CD14-positive monocyte (primary cell): Measurements from ENCODE around the gene GLB1L. TPM values are rescaled to one million over a fixed set of nuclear protein-coding genes. Genes with fewer than 3 reads are reported as not detected.

ENCODE experiments used
- DNase-seq, 3 donors: peaks; one replicate each; pipeline ENCODE4 v3.0.0-alpha.2; 2011 to 2022
- H2AFZ ChIP-seq: 2 replicates; pipeline ENCODE4 v1.6.0; 2012; ENCODE audit warnings: mild to moderate bottlenecking, low read depth, low read length, inconsistent platforms; ENCODE audit not compliant: insufficient read depth, poor library complexity, severe bottlenecking
- H3K27ac ChIP-seq, 2 donors: 1 replicate in 1 of 2; 2 replicates in 1 of 2; pipeline ENCODE4 v1.5.1; 2012 to 2013; ENCODE audit warnings: low read length in 2 of 2, control low read depth in 1 of 2, inconsistent platforms in 1 of 2, low read depth in 1 of 2, mild to moderate bottlenecking in 1 of 2
- H3K27me3 ChIP-seq, 2 donors: one replicate each; pipeline versions ENCODE4 v1.6.0 to v1.6.1; 2011 to 2013; ENCODE audit warnings: low read length in 2 of 2; ENCODE audit not compliant: control insufficient read depth in 2 of 2, insufficient read depth in 2 of 2
- H3K36me3 ChIP-seq, 2 donors: replicated peaks in 1 of 2; 1 replicate in 1 of 2; 2 replicates in 1 of 2; pipeline versions ENCODE4 v1.5.1 to v1.6.1; 2012 to 2013; ENCODE audit warnings: low read length in 2 of 2, control low read depth in 1 of 2, inconsistent platforms in 1 of 2, mild to moderate bottlenecking in 1 of 2; ENCODE audit not compliant: insufficient read depth in 2 of 2, control insufficient read depth in 1 of 2
- H3K4me1 ChIP-seq, 2 donors: 1 replicate in 1 of 2; 2 replicates in 1 of 2; pipeline versions ENCODE4 v1.5.1 to v1.6.1; 2012 to 2013; ENCODE audit warnings: low read length in 2 of 2, control low read depth in 1 of 2, inconsistent platforms in 1 of 2, mild to moderate bottlenecking in 1 of 2, moderate library complexity in 1 of 2; ENCODE audit not compliant: insufficient read depth in 2 of 2, control insufficient read depth in 1 of 2
- H3K4me2 ChIP-seq: replicated peaks from 2 replicates; pipeline ENCODE3; 2012; ENCODE audit warnings: low read length, moderate library complexity, mild to moderate bottlenecking; ENCODE audit not compliant: poor library complexity, severe bottlenecking; ENCODE audit errors: extremely low read depth
- H3K4me3 ChIP-seq, 3 experiments: fragments of 200-600 bp in 1 of 3; sonication (generic) in 1 of 3; replicated peaks in 1 of 3; 1 replicate in 2 of 3; 2 replicates in 1 of 3; pipeline ENCODE4 v1.5.1; 2011 to 2013; ENCODE audit warnings: low read length in 3 of 3, mild to moderate bottlenecking in 3 of 3, control low read depth in 2 of 3, low read depth in 2 of 3, inconsistent platforms in 1 of 3, moderate library complexity in 1 of 3
- H3K79me2 ChIP-seq: 2 replicates; pipeline ENCODE4 v1.6.0; 2012; ENCODE audit warnings: mild to moderate bottlenecking, control low read depth, inconsistent platforms, low read length, moderate library complexity; ENCODE audit not compliant: insufficient read depth
- H3K9ac ChIP-seq: 2 replicates; pipeline ENCODE4 v1.6.0; 2017; ENCODE audit warnings: low read length, mild to moderate bottlenecking; ENCODE audit not compliant: insufficient read depth, poor library complexity, severe bottlenecking
- H3K9me3 ChIP-seq, 2 donors: replicated peaks in 1 of 2; 1 replicate in 1 of 2; 2 replicates in 1 of 2; pipeline versions ENCODE4 v1.5.1 to v1.6.1; 2012 to 2013; ENCODE audit warnings: low read length in 2 of 2, control low read depth in 1 of 2; ENCODE audit not compliant: control insufficient read depth in 1 of 2, insufficient read depth in 1 of 2
- H4K20me1 ChIP-seq: 2 replicates; pipeline ENCODE4 v1.6.0; 2012; ENCODE audit warnings: mild to moderate bottlenecking, low read length, control low read depth, moderate library complexity; ENCODE audit not compliant: insufficient read depth
- H3K27ac Mint-ChIP-seq, 7 donors: one replicate each; pipeline ENCODE4 v1.8.0; 2020; ENCODE audit warnings: mild to moderate bottlenecking in 7 of 7, mixed read lengths in 7 of 7, moderate library complexity in 6 of 7, inconsistent platforms in 2 of 7
- H3K27me3 Mint-ChIP-seq, 3 donors: one replicate each; pipeline ENCODE4 v1.8.0; 2021 to 2022; ENCODE audit warnings: low read depth in 3 of 3, mild to moderate bottlenecking in 3 of 3, mixed read lengths in 3 of 3, moderate library complexity in 3 of 3, inconsistent platforms in 1 of 3
- H3K36me3 Mint-ChIP-seq, 2 donors: one replicate each; pipeline ENCODE4 v1.8.0; 2020; ENCODE audit warnings: mixed read lengths in 2 of 2, inconsistent platforms in 1 of 2, mild to moderate bottlenecking in 1 of 2
- H3K4me1 Mint-ChIP-seq: one replicate; pipeline ENCODE4 v1.8.0; 2020; ENCODE audit warnings: mild to moderate bottlenecking, mixed read lengths
- H3K4me3 Mint-ChIP-seq, 2 donors: one replicate each; pipeline ENCODE4 v1.8.0; 2020; ENCODE audit warnings: mild to moderate bottlenecking in 2 of 2, mixed read lengths in 2 of 2, moderate library complexity in 1 of 2
- H3K9me3 Mint-ChIP-seq, 7 donors: one replicate each; pipeline ENCODE4 v1.8.0; 2020 to 2022; ENCODE audit warnings: mixed read lengths in 7 of 7, mild to moderate bottlenecking in 6 of 7, moderate library complexity in 6 of 7, inconsistent platforms in 2 of 7
- CTCF ChIP-seq: fragments of 200-600 bp; IDR thresholded peaks from one replicate; pipeline ENCODE4 v1.8.0; 2022; ENCODE audit warnings: antibody characterized with exemption, mild to moderate bottlenecking
- WGBS: methylation state at CpG from one replicate; pipeline ENCODE4 v1.1.5; 2013; ENCODE audit warnings: missing lambda C conversion rate; ENCODE audit not compliant: insufficient coverage; 5-methylcytosine and 5-hydroxymethylcytosine counted together
- intact Hi-C, 2 donors: fragments of 100-400 bp; cut with micrococcal nuclease; formaldehyde crosslinking; loops; one replicate each; pipeline versions ENCODE4 v1.15.0 to v1.15.1; 2023
- polyA plus RNA-seq, 3 donors: library from polyadenylated mRNA; depleted of rRNA in 1 of 3; unstranded in 2 of 3; stranded (reverse) in 1 of 3; fragments of 300-500 nt in 2 of 3; fragments of >200 nt in 1 of 3; fragmentation: Illumina TruSeq in 2 of 3; gene quantifications; 1 replicate in 2 of 3; 2 replicates in 1 of 3; pipeline ENCODE4 v1.2.3, GENCODE V29; 2012 to 2021

GLB1L gene
- polyA plus RNA-seq, 3 donors: 4.0 to 11.7 (median 7.7) TPM

GRCh38 chr2:219278655-219279150, 33.5 kb upstream of the GLB1L start:
- Mint-ChIP-seq H3K27ac (peak overlapping the region; percentile 91 to 98 (median 97)), H3K4me1 (peaks cover 29% of the 10 kb centered on the region), H3K36me3 (peaks cover 33 to 38% of the 10 kb centered on the region in 2 donors), H3K9me3 (peaks cover 0 to 2% (median 0%) of the 10 kb centered on the region in 7 donors), H3K27me3 (peaks cover 2 to 8% (median 8%) of the 10 kb centered on the region in 3 donors), H3K4me3 (peak overlapping the region; percentile 74 to 88)
- Histone ChIP-seq H3K4me2 (peak overlapping the region; percentile 76), H2AFZ (no peak overlapping the region), H3K9ac (peak overlapping the region; percentile 98), H3K9me3 (no peaks in the 10 kb centered on the region), H3K27ac (peak overlapping the region; percentile 85 to 97), H4K20me1 (no peaks in the 10 kb centered on the region), H3K4me3 (peak overlapping the region; percentile 8 to 66 (median 22)), H3K79me2 (peaks cover 5% of the 10 kb centered on the region), H3K27me3 (no peaks in the 10 kb centered on the region), H3K36me3 (peaks cover 24 to 34% of the 10 kb centered on the region in 2 donors), H3K4me1 (peaks cover 23 to 31% of the 10 kb centered on the region in 2 donors)
- intact Hi-C loops: loop anchor here (1.0 to 2.0 kb wide), 4 partner anchors 16 to 108 kb away; partner anchors contain the start of gene DNPEP (in 2 of the 2)
- 4% methylated on average over 3 of the region's 9 CpGs for WGBS
- no peak for TF ChIP-seq CTCF
- no peak for DNase-seq

- Mint-ChIP-seq H3K27ac (peak overlapping the region; percentile 87 to 98 (median 96)), H3K27me3 (peaks cover 2 to 10% (median 9%) of the 10 kb centered on the region in 3 donors), H3K4me3 (peak overlapping the region; percentile 70 to 84), H3K36me3 (peaks cover 26 to 30% of the 10 kb centered on the region in 2 donors), H3K9me3 (peaks cover 0 to 2% (median 0%) of the 10 kb centered on the region in 7 donors), H3K4me1 (peaks cover 29% of the 10 kb centered on the region)
- Histone ChIP-seq H3K36me3 (peaks cover 17 to 27% of the 10 kb centered on the region in 2 donors), H3K9ac (peak overlapping the region; percentile 98), H3K4me1 (peaks cover 23 to 31% of the 10 kb centered on the region in 2 donors), H3K79me2 (peaks cover 5% of the 10 kb centered on the region), H3K27me3 (no peaks in the 10 kb centered on the region), H3K4me2 (peak overlapping the region; percentile 76), H3K27ac (peak overlapping the region; percentile 12 to 97), H3K4me3 (peak overlapping the region in 1 of 3 experiments; percentile 66), H3K9me3 (no peaks in the 10 kb centered on the region), H2AFZ (peak overlapping the region; percentile 83), H4K20me1 (no peaks in the 10 kb centered on the region)
- intact Hi-C loops: loop anchor here (2.0 kb wide), 3 partner anchors 17 to 109 kb away; partner anchors contain the start of gene DNPEP (in 2 of the 2)
- 24% methylated on average over 15 of the region's 25 CpGs for WGBS
- peak; percentile 98 for TF ChIP-seq CTCF
- peak; percentile 55 to 77 (median 68) for DNase-seq
These were observed 32.7 kb upstream of the GLB1L start for GRCh38 chr2:219277703-219278654.
